H1 (cell line): Measurements from ENCODE around the gene FSIP1. TPM values are rescaled to one million over a fixed set of nuclear protein-coding genes. Genes with fewer than 3 reads are reported as not detected.

ENCODE experiments used
- CTCF ChIA-PET: fragments of 300-600 bp; sonication (Branson Sonifier 250); formaldehyde crosslinking; loops from one replicate; lab custom pipeline; 2021; ENCODE audit not compliant: partially characterized antibody; lab: Charles Lee
- POLR2A ChIA-PET: fragments of 300-600 bp; sonication (Branson Sonifier 250); formaldehyde crosslinking; loops from one replicate; lab custom pipeline; 2021; ENCODE audit warnings: inconsistent platforms; ENCODE audit not compliant: partially characterized antibody; lab: Charles Lee
- DNase-seq, 2 experiments: peaks; one replicate each; pipeline versions ENCODE4 v3.0.0 to v3.0.0-alpha.2; 2010 to 2022; ENCODE audit warnings: low spot score in 2 of 2, low read depth in 1 of 2, mixed read lengths in 1 of 2
- FAIRE-seq: peaks from 2 replicates; lab custom pipeline; 2011; peaks lifted over from hg19 to GRCh38; lab: Jason Lieb, UNC
- H2AFZ ChIP-seq: 2 replicates; pipeline ENCODE4 v1.8.1; 2012; ENCODE audit warnings: low read length, inconsistent platforms
- H2AK5ac ChIP-seq: 2 replicates; pipeline ENCODE4 v1.6.1; 2013; ENCODE audit warnings: low read depth, low read length
- H2BK120ac ChIP-seq: replicated peaks from 2 replicates; pipeline ENCODE3; 2013; ENCODE audit warnings: low read depth, low read length, inconsistent platforms
- H2BK12ac ChIP-seq: 2 replicates; pipeline ENCODE4 v1.6.1; 2013; ENCODE audit warnings: low read depth, low read length
- H2BK15ac ChIP-seq: 2 replicates; pipeline ENCODE4 v1.6.1; 2013; ENCODE audit warnings: low read length
- H2BK20ac ChIP-seq: 2 replicates; pipeline ENCODE4 v1.6.1; 2013; ENCODE audit warnings: low read length
- H2BK5ac ChIP-seq: 2 replicates; pipeline ENCODE4 v1.6.1; 2013; ENCODE audit warnings: low read depth, low read length
- H3K14ac ChIP-seq: 2 replicates; pipeline ENCODE4 v1.6.1; 2013; ENCODE audit warnings: inconsistent platforms; ENCODE audit not compliant: insufficient read length
- H3K18ac ChIP-seq: 2 replicates; pipeline ENCODE4 v1.6.1; 2013; ENCODE audit warnings: low read length; ENCODE audit errors: extremely low read depth
- H3K23ac ChIP-seq: 2 replicates; pipeline ENCODE4 v1.6.1; 2013; ENCODE audit warnings: inconsistent platforms; ENCODE audit not compliant: insufficient read length
- H3K23me2 ChIP-seq: 2 replicates; pipeline ENCODE4 v1.6.1; 2013; ENCODE audit warnings: low read depth, low read length
- H3K27ac ChIP-seq: 2 replicates; pipeline ENCODE4 v1.6.1; 2011; ENCODE audit warnings: low read depth, low read length, inconsistent platforms
- H3K27me3 ChIP-seq, 4 experiments: replicated peaks in 1 of 4; 1 replicate in 1 of 4; 2 replicates in 3 of 4; pipeline versions ENCODE4 v1.6.1 to v1.8.1; 2011 to 2013; ENCODE audit warnings: low read length in 3 of 4, mild to moderate bottlenecking in 3 of 4, inconsistent platforms in 2 of 4, mixed read lengths in 2 of 4, moderate library complexity in 1 of 4; ENCODE audit not compliant: control insufficient read depth in 3 of 4, insufficient read depth in 3 of 4; ENCODE audit errors: extremely low read depth in 1 of 4
- H3K36me3 ChIP-seq, 4 experiments: 2 replicates each; pipeline versions ENCODE4 v1.6.1 to v1.8.1; 2011 to 2013; ENCODE audit warnings: mild to moderate bottlenecking in 4 of 4, low read length in 3 of 4, moderate library complexity in 2 of 4, control low read depth in 1 of 4, inconsistent platforms in 1 of 4; ENCODE audit not compliant: insufficient read depth in 4 of 4, control insufficient read depth in 2 of 4
- H3K4ac ChIP-seq: replicated peaks from 2 replicates; pipeline ENCODE3; 2013; ENCODE audit warnings: low read length, low read depth, mixed read lengths, inconsistent platforms; ENCODE audit not compliant: insufficient read length
- H3K4me1 ChIP-seq, 4 experiments: replicated peaks in 1 of 4; 1 replicate in 1 of 4; 2 replicates in 3 of 4; pipeline versions ENCODE4 v1.6.1 to v1.8.1; 2011 to 2013; ENCODE audit warnings: low read length in 3 of 4, inconsistent platforms in 2 of 4, mixed read lengths in 1 of 4; ENCODE audit not compliant: insufficient read depth in 4 of 4, control insufficient read depth in 3 of 4
- H3K4me2 ChIP-seq, 2 experiments: 2 replicates each; pipeline versions ENCODE4 v1.6.1 to v1.8.1; 2011 to 2013; ENCODE audit warnings: low read depth in 2 of 2, low read length in 2 of 2, control low read depth in 1 of 2, inconsistent platforms in 1 of 2, mild to moderate bottlenecking in 1 of 2; ENCODE audit not compliant: insufficient read depth in 1 of 2
- H3K4me3 ChIP-seq, 4 experiments: fragments of 200-600, 300-600 bp in 1 of 4; sonication (generic), shearing (Covaris generic), sonication (Bioruptor Twin) in 1 of 4; 2 replicates each; pipeline versions ENCODE4 v1.5.1 to v1.8.1; 2011 to 2016; ENCODE audit warnings: low read length in 4 of 4, low read depth in 3 of 4, control low read depth in 2 of 4, inconsistent platforms in 2 of 4, mild to moderate bottlenecking in 2 of 4, mixed read lengths in 1 of 4, moderate library complexity in 1 of 4; ENCODE audit not compliant: insufficient read depth in 2 of 4; ENCODE audit errors: extremely low read depth in 1 of 4
- H3K56ac ChIP-seq: replicated peaks from 2 replicates; pipeline ENCODE3; 2013; ENCODE audit warnings: low read depth, mild to moderate bottlenecking, mixed read lengths, low read length, inconsistent platforms; ENCODE audit not compliant: insufficient read length
- H3K79me1 ChIP-seq: 2 replicates; pipeline ENCODE4 v1.6.1; 2013; ENCODE audit warnings: low read depth, low read length, control low read depth
- H3K79me2 ChIP-seq, 2 experiments: 2 replicates each; pipeline versions ENCODE4 v1.6.1 to v1.8.1; 2012 to 2013; ENCODE audit warnings: low read length in 2 of 2, mild to moderate bottlenecking in 2 of 2, inconsistent platforms in 1 of 2; ENCODE audit not compliant: insufficient read depth in 2 of 2, control insufficient read depth in 1 of 2
- H3K9ac ChIP-seq, 4 experiments: replicated peaks in 1 of 4; 1 replicate in 1 of 4; 2 replicates in 3 of 4; pipeline versions ENCODE4 v1.6.1 to v1.8.1; 2011 to 2013; ENCODE audit warnings: low read depth in 3 of 4, low read length in 3 of 4, control low read depth in 2 of 4, mild to moderate bottlenecking in 2 of 4, moderate library complexity in 2 of 4, inconsistent platforms in 1 of 4; ENCODE audit errors: extremely low read depth in 1 of 4
- H3K9me3 ChIP-seq, 2 experiments: 2 replicates each; pipeline versions ENCODE4 v1.6.1 to v1.8.1; 2012 to 2013; ENCODE audit warnings: mild to moderate bottlenecking in 2 of 2, moderate library complexity in 2 of 2, control low read depth in 1 of 2, inconsistent platforms in 1 of 2, low read depth in 1 of 2, low read length in 1 of 2, mixed read lengths in 1 of 2; ENCODE audit not compliant: insufficient read depth in 2 of 2
- H4K20me1 ChIP-seq, 2 experiments: replicated peaks in 1 of 2; 2 replicates each; pipeline versions ENCODE3 to v1.8.1; 2011 to 2013; ENCODE audit warnings: inconsistent platforms in 2 of 2, low read length in 2 of 2, mild to moderate bottlenecking in 1 of 2; ENCODE audit not compliant: insufficient read depth in 2 of 2, control insufficient read depth in 1 of 2
- H4K5ac ChIP-seq: 2 replicates; pipeline ENCODE4 v1.6.1; 2013; ENCODE audit warnings: low read length, low read depth, mixed read lengths, inconsistent platforms; ENCODE audit not compliant: insufficient read length
- H4K8ac ChIP-seq: 2 replicates; pipeline ENCODE4 v1.8.0; 2013; ENCODE audit warnings: mild to moderate bottlenecking, moderate library complexity, low read length, inconsistent platforms; ENCODE audit not compliant: insufficient read depth; ENCODE audit errors: extremely low read depth
- H4K91ac ChIP-seq: replicated peaks from 2 replicates; pipeline ENCODE3; 2013; ENCODE audit warnings: low read length, mixed read lengths, inconsistent platforms; ENCODE audit not compliant: insufficient read length
- ATF3 ChIP-seq: IDR thresholded peaks from 2 replicates; pipeline ENCODE4 v1.6.1; 2011; ENCODE audit warnings: low read depth, mild to moderate bottlenecking, low read length; ENCODE audit not compliant: insufficient read depth
- BACH1 ChIP-seq: IDR thresholded peaks from 2 replicates; pipeline ENCODE4 v1.6.1; 2012; ENCODE audit warnings: low read length, improper control_type of control experiment
- CTCF ChIP-seq, 3 experiments: IDR thresholded peaks; 1 replicate in 2 of 3; 2 replicates in 1 of 3; pipeline versions ENCODE4 v1.5.1 to v1.6.1; 2011; ENCODE audit warnings: low read length in 3 of 3, mild to moderate bottlenecking in 3 of 3, inconsistent platforms in 2 of 3, low read depth in 1 of 3, moderate library complexity in 1 of 3; ENCODE audit not compliant: insufficient read depth in 1 of 3; ENCODE audit errors: control extremely low read depth in 1 of 3
- PHF8 ChIP-seq: fragments of 200-600 bp; sonication (generic); conservative IDR thresholded peaks from 2 replicates; pipeline ENCODE4 v1.7.1; 2012; ENCODE audit warnings: low read depth, mild to moderate bottlenecking, inconsistent platforms, low read length, moderate library complexity
- SAP30 ChIP-seq: fragments of 300-600 bp; sonication (generic); IDR thresholded peaks from 2 replicates; pipeline ENCODE4 v1.7.1; 2012; ENCODE audit warnings: low read length, moderate library complexity, mild to moderate bottlenecking, inconsistent platforms; ENCODE audit not compliant: insufficient read depth, insufficient replicate concordance
- WGBS, 2 experiments: shearing (Covaris generic) in 1 of 2; methylation state at CpG; one replicate each; pipeline versions ENCODE4 v1.1.6 to v1.1.7; 2013 to 2015; ENCODE audit warnings: low lambda C conversion rate in 2 of 2, mixed read lengths in 2 of 2, inconsistent platforms in 1 of 2, low coverage in 1 of 2, missing lambda C conversion rate in 1 of 2; ENCODE audit not compliant: insufficient replicate concordance in 2 of 2, insufficient coverage in 1 of 2, insufficient read length in 1 of 2; ENCODE audit errors: extremely low coverage in 1 of 2, missing lambda C conversion rate in 1 of 2; 5-methylcytosine and 5-hydroxymethylcytosine counted together
- polyA plus RNA-seq, 7 experiments: library from polyadenylated mRNA; depleted of rRNA in 3 of 7; stranded (reverse) in 5 of 7; unstranded in 2 of 7; fragments of >200 nt in 5 of 7; fragments of 200-250 nt in 2 of 7; gene quantifications; 1 replicate in 5 of 7; 2 replicates in 1 of 7; 4 replicates in 1 of 7; pipeline versions ENCODE4 v1.2.1 to v1.2.3, GENCODE V29; 2011 to 2013; ENCODE audit warnings: missing spikeins in 2 of 7, mixed read lengths in 2 of 7
- total RNA-seq: library from RNA; stranded (reverse); fragmentation: NEBNext Ultra II Directional; extraction: Animal tissue kit (Norgen Biotek cat#: 25700); gene quantifications from 2 replicates; pipeline ENCODE4 v1.2.1, GENCODE V29; 2021

Gene FSIP1
- total and polyA plus RNA-seq, 2 of the 8 experiments (the other 6 are each of a cell fraction or from before 2014, with no cell fraction given) = 0.18 to 1.3 TPM

GRCh38 chr15:39580485-39581241 lies 202.0 kb downstream of the FSIP1 start, which contains the start of gene THBS1:
Gene THBS1, plus strand, starts transcription at chr15:39581079. Its CDS starts 779 bp downstream, at chr15:39581858.
- Histone ChIP-seq H3K23ac (no peak within 1 kb of the TSS), H3K4me3 (peak within 1 kb of the TSS; percentile 58 to 81 (median 79)), H3K79me1 (0 out of 2 replicates have a peak, but pooled peaks cover 3% of the 10 kb centered on the region), H3K27me3 (peaks cover 0 to 5% (median 0%) of the 10 kb centered on the region in 4 experiments; a peak in 2 of 7 replicates), H3K23me2 (peaks cover 10% of the 10 kb centered on the region), H3K18ac (peak within 1 kb of the TSS; percentile 92; the same call in 1 of the 2 replicates), H4K5ac (peak within 1 kb of the TSS; percentile 88), H4K20me1 (peaks cover 0 to 2% of the 10 kb centered on the region in 2 experiments), H3K9me3 (no peaks in the 10 kb centered on the region), H2BK5ac (peak within 1 kb of the TSS; percentile 83), H4K91ac (peak within 1 kb of the TSS; percentile 77), H3K27ac (peak within 1 kb of the TSS; percentile 87), H2AK5ac (no peak within 1 kb of the TSS; the same call in 1 of the 2 replicates), H3K4me2 (peak within 1 kb of the TSS; percentile 70 to 91), H2BK20ac (peak within 1 kb of the TSS; percentile 73; the same call in 1 of the 2 replicates), H2BK12ac (peak within 1 kb of the TSS; percentile 78), H4K8ac (peak within 1 kb of the TSS; percentile 97), H3K79me2 (peaks cover 0 to 20% of the 10 kb centered on the region in 2 experiments; a peak in 2 of 4 replicates), H3K4ac (no peak within 1 kb of the TSS), H3K36me3 (peaks cover 16 to 32% (median 24%) of the 10 kb centered on the region in 4 experiments), H2BK120ac (no peak within 1 kb of the TSS), H3K9ac (peak within 1 kb of the TSS; percentile 63 to 94 (median 81)), H2AFZ (peak within 1 kb of the TSS; percentile 41; the same call in 1 of the 2 replicates), H2BK15ac (no peak within 1 kb of the TSS), H3K14ac (no peak within 1 kb of the TSS), H3K56ac (peak within 1 kb of the TSS; percentile 24), H3K4me1 (peaks cover 9 to 24% (median 11%) of the 10 kb centered on the region in 4 experiments)
- no peak for FAIRE-seq
- 1% methylated on average over 57 of the region's 74 CpGs; no CpG with 5 or more reads in 1 of the 2 experiments for WGBS, 2 experiments
- DNase-seq = peak; percentile 88 to 99
- POLR2A ChIA-PET = interaction anchor here (0.7 to 6.3 kb wide), 89 partner anchors 10 to 878 kb away, joined by 3 to 117 read pairs (median 4); partner anchors contain the start of gene FSIP1
- CTCF ChIA-PET = interaction anchor here (0.8 to 3.5 kb wide), 36 partner anchors 10 to 875 kb away, joined by 3 to 18 read pairs (median 4); no protein-coding TSS in a partner anchor
- TF ChIP-seq PHF8 (peak; percentile 87), ATF3 (no peak), BACH1 (no peak), CTCF (IDR thresholded peaks at IDR 0.05; ENCODE audit: control extremely low read depth in 1 of 3, insufficient read depth in 1 of 3, low read depth in 1 of 3, low read length in 3 of 3) (no peak), SAP30 (no peak)
